ENCODE results near the gene LMAN2. TPM values are rescaled to one million over a fixed set of nuclear protein-coding genes. Genes with fewer than 3 reads are reported as not detected.

Gene LMAN2
- polyA plus RNA-seq, 1 donor (not counting 4 experiments of a cell fraction or from before 2014, with no cell fraction given): 105 TPM

GRCh38 chr5:177357146-177357458 lies 5.6 kb upstream of the LMAN2 start:
- Histone ChIP-seq H3K36me3 (ENCODE audit: control insufficient read depth in 2 of 2, extremely low read depth in 1 of 2, insufficient read depth in 2 of 2, low read length in 2 of 2) (no peaks in the 10 kb centered on the region), H3K4me1 (ENCODE audit: control insufficient read depth, extremely low read depth, insufficient read depth, low read length) (peaks cover 26% of the 10 kb centered on the region), H3K4me3 (ENCODE audit: control insufficient read depth in 2 of 3, extremely low read depth in 1 of 3, insufficient read depth in 2 of 3, low read depth in 1 of 3, low read length in 3 of 3) (no peak overlapping the region), H3K9ac (ENCODE audit: control insufficient read depth, extremely low read depth, insufficient read depth, low read length) (no peak overlapping the region), H4K20me1 (ENCODE audit: control insufficient read depth, extremely low read depth, insufficient read depth, low read length) (no peaks in the 10 kb centered on the region), H3K79me2 (ENCODE audit: control insufficient read depth, insufficient read depth, low read length) (no peaks in the 10 kb centered on the region), H2AFZ (ENCODE audit: control insufficient read depth, low read length) (no peak overlapping the region), H3K27me3 (ENCODE audit: control insufficient read depth, extremely low read depth, insufficient read depth, low read length) (no peaks in the 10 kb centered on the region), H3K9me3 (ENCODE audit: control insufficient read depth, low read depth, low read length) (no peaks in the 10 kb centered on the region), H3K4me2 (ENCODE audit: control insufficient read depth, extremely low read depth, insufficient read depth, low read depth, low read length) (no peak overlapping the region), H3K9me1 (ENCODE audit: control insufficient read depth, extremely low read depth, insufficient read depth, low read length) (no peaks in the 10 kb centered on the region), H3K27ac (ENCODE audit: control insufficient read depth, insufficient read depth, low read length) (no peak overlapping the region)
- TF ChIP-seq CTCF (optimal IDR thresholded peaks at IDR 0.05 in 1 of 3, IDR thresholded peaks at IDR 0.05 in 1 of 3, conservative IDR thresholded peaks at IDR 0.05 in 1 of 3; ENCODE audit: extremely low read depth in 1 of 3, insufficient read depth in 2 of 3, low read length in 3 of 3) (no peak), EZH2 (IDR thresholded peaks at IDR 0.05; ENCODE audit: low read length) (no peak)
- dilution Hi-C loops (cut with MboI; ENCODE audit: extremely low pct_ligation_motif_present, low sequenced_read_pairs): no loop called here
- no peak for FAIRE-seq
- DNase-seq (ENCODE audit: low read depth, low spot score): no peak

GRCh38 chr5:177356746-177357145 lies 5.3 kb upstream of the LMAN2 start:
- dilution Hi-C loops (cut with MboI; ENCODE audit: extremely low pct_ligation_motif_present, low sequenced_read_pairs): no loop called here
- H3K4me1 ChIP-seq (ENCODE audit: control insufficient read depth, extremely low read depth, insufficient read depth, low read length): peaks cover 25% of the 10 kb centered on the region
- DNase-seq (ENCODE audit: low read depth, low spot score) (no peak), FAIRE-seq (no peak)
- no peak overlapping the region for H3K27ac ChIP-seq (ENCODE audit: control insufficient read depth, insufficient read depth, low read length)
- H2AFZ ChIP-seq (ENCODE audit: control insufficient read depth, low read length): no peak overlapping the region
- no peak overlapping the region for H3K9ac ChIP-seq (ENCODE audit: control insufficient read depth, extremely low read depth, insufficient read depth, low read length)
- H3K9me1 ChIP-seq (ENCODE audit: control insufficient read depth, extremely low read depth, insufficient read depth, low read length): no peaks in the 10 kb centered on the region
- H3K27me3 ChIP-seq (ENCODE audit: control insufficient read depth, extremely low read depth, insufficient read depth, low read length): no peaks in the 10 kb centered on the region
- TF ChIP-seq CTCF (optimal IDR thresholded peaks at IDR 0.05 in 1 of 3, IDR thresholded peaks at IDR 0.05 in 1 of 3, conservative IDR thresholded peaks at IDR 0.05 in 1 of 3; ENCODE audit: extremely low read depth in 1 of 3, insufficient read depth in 2 of 3, low read length in 3 of 3): no peak
- H3K79me2 ChIP-seq (ENCODE audit: control insufficient read depth, insufficient read depth, low read length): no peaks in the 10 kb centered on the region
- H4K20me1 ChIP-seq (ENCODE audit: control insufficient read depth, extremely low read depth, insufficient read depth, low read length): no peaks in the 10 kb centered on the region
- H3K9me3 ChIP-seq (ENCODE audit: control insufficient read depth, low read depth, low read length): no peaks in the 10 kb centered on the region
- H3K4me2 ChIP-seq (ENCODE audit: control insufficient read depth, extremely low read depth, insufficient read depth, low read depth, low read length): no peak overlapping the region
- no peaks in the 10 kb centered on the region for H3K36me3 ChIP-seq (ENCODE audit: control insufficient read depth in 2 of 2, extremely low read depth in 1 of 2, insufficient read depth in 2 of 2, low read length in 2 of 2)
- no peak overlapping the region for H3K4me3 ChIP-seq (ENCODE audit: control insufficient read depth in 2 of 3, extremely low read depth in 1 of 3, insufficient read depth in 2 of 3, low read depth in 1 of 3, low read length in 3 of 3)
